Measurements from ENCODE around the gene HSPD1. TPM values are rescaled to one million over a fixed set of nuclear protein-coding genes. Genes with fewer than 3 reads are reported as not detected.

Gene HSPD1
- polyA plus RNA-seq, 1 donor (not counting 4 experiments of a cell fraction or from before 2014, with no cell fraction given), result 405 TPM

DNA sequence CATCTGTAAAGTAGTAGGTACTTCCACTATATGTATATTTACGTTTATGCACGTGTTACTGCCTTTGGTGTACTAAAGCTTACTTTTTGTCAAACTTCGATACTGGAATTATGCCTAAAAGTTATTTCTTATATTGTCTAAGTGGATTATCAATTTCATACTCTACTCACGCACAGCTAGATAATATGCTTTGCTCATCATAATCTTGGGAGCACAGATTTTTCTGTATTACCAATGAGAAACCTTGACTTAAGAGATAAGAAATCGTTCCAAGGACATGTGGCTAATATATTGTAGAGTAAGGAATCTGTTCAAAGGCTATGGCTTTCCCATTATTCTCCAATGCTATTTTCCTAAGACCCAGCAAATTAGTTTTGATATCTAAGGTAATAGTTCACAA is 7.0 kb upstream of the HSPD1 start:
- Histone ChIP-seq H3K9me3 (ENCODE audit: control insufficient read depth, low read depth, low read length) (no peaks in the 10 kb centered on the region), H4K20me1 (ENCODE audit: control insufficient read depth, extremely low read depth, insufficient read depth, low read length) (no peaks in the 10 kb centered on the region), H3K4me3 (ENCODE audit: control insufficient read depth in 2 of 3, extremely low read depth in 1 of 3, insufficient read depth in 2 of 3, low read depth in 1 of 3, low read length in 3 of 3) (no peak overlapping the region), H3K79me2 (ENCODE audit: control insufficient read depth, insufficient read depth, low read length) (peaks cover 27% of the 10 kb centered on the region), H3K4me2 (ENCODE audit: control insufficient read depth, extremely low read depth, insufficient read depth, low read depth, low read length) (no peak overlapping the region), H3K36me3 (ENCODE audit: control insufficient read depth in 2 of 2, extremely low read depth in 1 of 2, insufficient read depth in 2 of 2, low read length in 2 of 2) (peaks cover 2 to 13% of the 10 kb centered on the region in 2 experiments), H3K27ac (ENCODE audit: control insufficient read depth, insufficient read depth, low read length) (no peak overlapping the region), H3K9ac (ENCODE audit: control insufficient read depth, extremely low read depth, insufficient read depth, low read length) (no peak overlapping the region), H3K9me1 (ENCODE audit: control insufficient read depth, extremely low read depth, insufficient read depth, low read length) (no peaks in the 10 kb centered on the region), H3K4me1 (ENCODE audit: control insufficient read depth, extremely low read depth, insufficient read depth, low read length) (peaks cover 8% of the 10 kb centered on the region), H2AFZ (ENCODE audit: control insufficient read depth, low read length) (no peak overlapping the region), H3K27me3 (ENCODE audit: control insufficient read depth, extremely low read depth, insufficient read depth, low read length) (no peaks in the 10 kb centered on the region)
- no peak for TF ChIP-seq EZH2 (IDR thresholded peaks at IDR 0.05; ENCODE audit: low read length)
- TF ChIP-seq, protein P1, sequence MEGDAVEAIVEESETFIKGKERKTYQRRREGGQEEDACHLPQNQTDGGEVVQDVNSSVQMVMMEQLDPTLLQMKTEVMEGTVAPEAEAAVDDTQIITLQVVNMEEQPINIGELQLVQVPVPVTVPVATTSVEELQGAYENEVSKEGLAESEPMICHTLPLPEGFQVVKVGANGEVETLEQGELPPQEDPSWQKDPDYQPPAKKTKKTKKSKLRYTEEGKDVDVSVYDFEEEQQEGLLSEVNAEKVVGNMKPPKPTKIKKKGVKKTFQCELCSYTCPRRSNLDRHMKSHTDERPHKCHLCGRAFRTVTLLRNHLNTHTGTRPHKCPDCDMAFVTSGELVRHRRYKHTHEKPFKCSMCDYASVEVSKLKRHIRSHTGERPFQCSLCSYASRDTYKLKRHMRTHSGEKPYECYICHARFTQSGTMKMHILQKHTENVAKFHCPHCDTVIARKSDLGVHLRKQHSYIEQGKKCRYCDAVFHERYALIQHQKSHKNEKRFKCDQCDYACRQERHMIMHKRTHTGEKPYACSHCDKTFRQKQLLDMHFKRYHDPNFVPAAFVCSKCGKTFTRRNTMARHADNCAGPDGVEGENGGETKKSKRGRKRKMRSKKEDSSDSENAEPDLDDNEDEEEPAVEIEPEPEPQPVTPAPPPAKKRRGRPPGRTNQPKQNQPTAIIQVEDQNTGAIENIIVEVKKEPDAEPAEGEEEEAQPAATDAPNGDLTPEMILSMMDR (optimal IDR thresholded peaks at IDR 0.05 in 1 of 3, IDR thresholded peaks at IDR 0.05 in 1 of 3, conservative IDR thresholded peaks at IDR 0.05 in 1 of 3; ENCODE audit: extremely low read depth in 1 of 3, insufficient read depth in 2 of 3, low read length in 3 of 3), result no peak
- DNase-seq (ENCODE audit: low read depth, low spot score) (no peak), FAIRE-seq (no peak)
- dilution Hi-C loops (cut with MboI; ENCODE audit: extremely low pct_ligation_motif_present, low sequenced_read_pairs), result no loop called here

- no peak for DNase-seq (ENCODE audit: low read depth, low spot score)
- peaks cover 41% of the 10 kb centered on the region for H3K79me2 ChIP-seq (ENCODE audit: control insufficient read depth, insufficient read depth, low read length)
- TF ChIP-seq, protein P1 (optimal IDR thresholded peaks at IDR 0.05 in 1 of 3, IDR thresholded peaks at IDR 0.05 in 1 of 3, conservative IDR thresholded peaks at IDR 0.05 in 1 of 3; ENCODE audit: extremely low read depth in 1 of 3, insufficient read depth in 2 of 3, low read length in 3 of 3), result no peak
- TF ChIP-seq EZH2 (IDR thresholded peaks at IDR 0.05; ENCODE audit: low read length), result no peak
- H3K9me3 ChIP-seq (ENCODE audit: control insufficient read depth, low read depth, low read length), result no peaks in the 10 kb centered on the region
- H3K27me3 ChIP-seq (ENCODE audit: control insufficient read depth, extremely low read depth, insufficient read depth, low read length), result no peaks in the 10 kb centered on the region
- H4K20me1 ChIP-seq (ENCODE audit: control insufficient read depth, extremely low read depth, insufficient read depth, low read length), result no peaks in the 10 kb centered on the region
- peaks cover 3 to 13% of the 10 kb centered on the region in 2 experiments for H3K36me3 ChIP-seq (ENCODE audit: control insufficient read depth in 2 of 2, extremely low read depth in 1 of 2, insufficient read depth in 2 of 2, low read length in 2 of 2)
- H3K4me1 ChIP-seq (ENCODE audit: control insufficient read depth, extremely low read depth, insufficient read depth, low read length), result peaks cover 11% of the 10 kb centered on the region
- dilution Hi-C loops (cut with MboI; ENCODE audit: extremely low pct_ligation_motif_present, low sequenced_read_pairs), result no loop called here
- H3K4me2 ChIP-seq (ENCODE audit: control insufficient read depth, extremely low read depth, insufficient read depth, low read depth, low read length), result no peak overlapping the region
- FAIRE-seq, result no peak
- H3K9me1 ChIP-seq (ENCODE audit: control insufficient read depth, extremely low read depth, insufficient read depth, low read length), result no peaks in the 10 kb centered on the region
- no peak overlapping the region for H3K9ac ChIP-seq (ENCODE audit: control insufficient read depth, extremely low read depth, insufficient read depth, low read length)
- no peak overlapping the region for H3K27ac ChIP-seq (ENCODE audit: control insufficient read depth, insufficient read depth, low read length)
- H2AFZ ChIP-seq (ENCODE audit: control insufficient read depth, low read length), result no peak overlapping the region
- H3K4me3 ChIP-seq (ENCODE audit: control insufficient read depth in 2 of 3, extremely low read depth in 1 of 3, insufficient read depth in 2 of 3, low read depth in 1 of 3, low read length in 3 of 3), result no peak overlapping the region
Observed at GRCh38 chr2:197504512-197504911, 4.9 kb upstream of the HSPD1 start.
